GM21529 (cell line): Measurements from ENCODE around the gene TICRR.
"Not testable (repeated sequence)": the region's sequence is repeated elsewhere in the genome, so short reads cannot be mapped to it uniquely, and the experiment has no call there.

Experiments used
- ATAC-seq: cut with Tn5 transposase; IDR thresholded peaks from one replicate; pipeline ENCODE4 v1.9.1; 2021; ENCODE audit not compliant: unreplicated experiment

Gene TICRR

DNA sequence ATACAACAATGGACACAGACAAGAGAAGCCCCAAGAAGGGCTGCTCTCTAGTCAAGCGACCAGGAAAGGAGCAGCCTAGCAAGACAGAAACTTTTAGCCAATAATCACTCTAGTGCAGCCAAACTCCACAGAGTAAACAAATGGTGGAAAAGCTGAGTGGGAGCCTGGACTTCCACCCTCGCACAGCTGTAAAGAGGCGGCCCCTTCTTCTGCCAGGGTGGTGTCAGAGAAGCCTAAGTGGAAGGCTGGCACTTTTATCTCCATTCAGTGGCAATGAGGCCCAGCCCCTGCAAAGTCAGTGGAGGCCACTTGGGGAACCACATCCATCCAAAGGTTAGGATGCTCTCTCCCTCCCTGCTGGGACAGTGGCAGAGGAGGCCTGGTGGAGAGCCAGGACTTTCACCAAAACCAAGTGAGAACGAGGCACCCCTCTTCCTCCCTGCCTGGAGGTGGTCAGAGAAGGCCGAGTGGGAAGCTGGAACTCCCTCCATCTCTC is 15.5 kb upstream of the TICRR start:
- no peak for ATAC-seq

DNA sequence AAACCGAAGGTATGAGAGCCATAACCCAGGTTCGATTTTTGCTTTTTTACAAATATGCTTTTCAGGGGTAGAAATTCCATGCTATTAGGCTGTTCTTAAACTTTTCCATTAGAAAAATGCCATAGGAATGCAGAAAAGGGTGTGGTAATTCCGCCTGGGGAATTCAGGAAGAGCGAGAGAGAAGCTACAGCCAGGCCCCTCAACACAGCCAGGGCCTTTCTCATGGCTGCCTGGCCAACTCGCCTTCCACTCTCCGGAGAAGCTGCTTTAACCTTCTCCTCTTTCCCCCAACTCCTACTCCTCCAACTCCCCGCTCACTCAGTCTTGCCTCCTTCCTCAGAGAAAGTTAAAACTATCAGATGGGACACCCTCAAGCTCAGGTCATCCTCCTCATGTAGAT is 9.1 kb upstream of the TICRR start:
- no peak for ATAC-seq

DNA sequence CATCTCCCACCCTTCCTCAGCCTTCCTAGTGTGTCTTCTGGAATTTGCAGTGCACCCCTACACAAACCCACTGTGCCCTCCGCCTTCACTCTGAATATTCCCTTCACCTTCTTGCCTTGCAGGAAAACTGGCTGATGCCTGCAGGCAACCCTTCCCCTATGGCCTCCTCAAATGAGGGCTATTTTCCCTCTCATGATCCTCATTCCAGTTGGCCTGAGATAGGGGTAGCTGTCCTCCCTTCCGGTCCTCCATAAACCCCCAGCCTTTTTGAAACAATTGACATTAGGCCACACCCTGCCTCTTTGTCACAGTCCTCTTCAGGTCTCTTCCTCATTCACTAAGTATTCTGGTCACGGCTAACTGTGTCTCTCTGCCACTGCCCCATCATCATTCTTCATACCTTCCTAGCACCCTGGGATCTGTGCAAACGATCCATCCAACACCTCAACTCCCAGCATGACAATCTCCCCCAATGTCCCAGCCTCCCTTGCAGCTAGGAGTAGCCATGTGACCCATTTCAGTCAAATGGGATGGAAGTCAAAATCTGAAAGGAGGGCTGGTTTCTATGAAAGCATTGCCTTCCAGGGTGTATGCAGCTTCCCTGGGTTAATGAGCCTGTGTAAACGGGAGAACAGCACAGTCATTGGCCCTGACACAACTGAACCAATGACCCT is 8.5 kb upstream of the TICRR start:
- no peak for ATAC-seq

DNA sequence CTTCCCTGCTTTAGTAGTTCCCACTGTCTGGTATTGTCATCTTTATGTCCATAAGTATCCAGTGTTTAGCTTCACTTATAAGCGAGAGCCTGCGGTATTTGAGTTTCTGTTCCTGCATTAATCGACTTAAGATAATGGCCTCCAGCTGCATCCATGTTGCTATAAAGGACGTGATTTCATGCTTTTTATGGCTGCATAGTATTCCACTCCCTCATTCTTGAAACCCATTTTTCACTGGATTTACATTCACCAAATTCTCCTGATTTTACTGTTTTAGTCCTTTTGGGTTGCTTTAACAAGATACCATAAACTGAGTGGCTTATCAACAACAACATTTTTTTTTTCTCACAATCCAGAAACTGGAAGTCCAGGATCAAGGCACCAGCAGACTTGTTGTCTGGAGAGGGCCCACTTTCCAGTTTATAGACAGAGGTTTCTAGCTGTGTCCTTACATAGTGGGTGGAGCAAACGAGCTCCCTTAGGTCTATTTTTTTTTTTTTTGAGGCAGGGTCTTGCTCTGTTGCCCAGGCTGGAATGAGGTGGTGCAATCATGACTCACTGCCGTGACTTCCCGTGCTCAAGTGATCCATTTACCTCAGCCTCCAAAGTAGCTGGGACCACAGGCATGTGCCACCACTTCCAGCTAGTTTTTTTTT is 6.1 kb upstream of the TICRR start:
- no peak for ATAC-seq

DNA sequence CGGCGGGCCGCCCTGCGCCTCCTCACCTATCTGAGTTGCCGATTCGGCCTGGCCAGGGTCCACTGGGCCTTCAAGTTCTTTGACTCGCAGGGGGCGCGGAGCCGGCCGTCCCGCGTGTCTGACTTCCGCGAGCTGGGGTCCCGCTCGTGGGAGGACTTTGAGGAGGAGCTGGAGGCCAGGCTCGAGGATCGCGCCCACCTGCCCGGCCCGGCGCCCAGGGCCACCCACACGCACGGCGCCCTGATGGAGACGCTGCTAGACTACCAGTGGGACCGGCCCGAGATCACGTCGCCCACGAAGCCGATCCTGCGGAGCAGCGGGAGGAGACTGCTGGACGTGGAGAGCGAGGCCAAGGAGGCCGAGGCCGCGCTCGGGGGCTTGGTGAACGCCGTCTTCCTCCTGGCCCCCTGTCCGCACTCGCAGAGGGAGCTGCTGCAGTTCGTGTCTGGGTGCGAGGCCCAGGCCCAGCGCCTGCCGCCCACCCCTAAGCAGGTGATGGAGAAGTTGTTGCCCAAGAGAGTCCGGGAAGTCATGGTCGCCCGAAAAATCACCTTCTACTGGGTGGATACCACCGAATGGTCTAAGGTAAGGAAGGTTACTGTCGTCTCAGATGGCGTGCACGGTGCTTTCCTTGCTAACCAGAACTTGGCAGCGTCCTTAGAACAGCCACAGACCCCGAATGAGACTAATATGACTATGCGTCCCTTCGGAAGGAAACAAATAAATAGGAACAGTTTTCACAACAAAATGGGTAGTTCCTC is 567 bp downstream of the TICRR start:
- peak; percentile 10 for ATAC-seq

DNA sequence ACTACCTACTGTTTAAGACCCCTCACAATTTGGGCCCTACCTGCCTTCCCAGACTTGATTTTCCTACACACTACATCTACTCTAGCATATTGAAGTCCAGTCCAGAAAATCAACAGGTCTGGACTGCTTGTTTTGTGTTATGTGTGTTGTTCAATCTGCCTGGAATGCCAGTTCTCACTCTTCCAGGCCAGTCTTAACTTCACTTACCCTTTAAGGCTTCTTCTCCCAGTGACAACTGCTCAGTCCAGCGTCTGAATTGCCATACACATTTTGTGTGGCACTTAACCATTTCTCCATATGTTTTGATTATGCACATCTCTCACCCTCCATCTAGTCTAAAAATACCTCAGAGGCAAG is 1.1 kb downstream of the TICRR start:
- no peak for ATAC-seq

DNA sequence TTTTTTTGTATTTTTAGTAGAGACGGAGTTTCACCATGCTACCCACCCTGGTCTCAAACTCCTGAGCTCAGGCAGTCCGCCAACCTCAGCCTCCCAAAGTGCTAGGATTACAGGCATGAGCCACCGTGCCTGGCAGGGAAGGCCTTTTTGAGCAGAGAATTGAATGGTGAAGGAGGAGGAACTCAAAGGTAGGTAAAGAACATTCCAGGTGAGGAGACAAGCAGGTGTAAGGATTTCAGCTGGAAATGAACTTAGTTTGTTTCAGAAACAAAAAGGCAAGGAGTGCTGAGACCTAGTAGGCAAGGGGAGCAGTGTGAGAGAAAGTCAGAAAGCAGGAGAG is 2.5 kb downstream of the TICRR start:
- no peak for ATAC-seq

DNA sequence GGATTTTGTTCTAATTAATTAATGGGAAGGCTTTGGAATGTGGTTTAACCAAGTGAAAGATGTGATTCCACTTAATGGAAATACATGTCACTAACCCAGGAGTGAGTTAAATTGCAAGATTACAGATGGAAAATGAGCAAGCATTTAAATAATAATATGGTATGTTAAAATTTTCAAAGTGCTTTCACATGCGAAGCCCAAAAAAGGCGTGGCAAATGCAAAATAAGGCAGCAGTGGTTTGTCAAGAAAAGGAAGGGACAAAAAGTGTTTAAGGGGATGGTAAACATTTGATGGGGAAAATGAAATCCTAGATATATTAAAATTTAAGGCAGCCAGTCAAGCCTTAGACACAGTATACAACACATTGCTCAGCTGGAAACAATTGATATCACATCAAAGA is 2.9 kb downstream of the TICRR start:
- ATAC-seq: no peak

DNA sequence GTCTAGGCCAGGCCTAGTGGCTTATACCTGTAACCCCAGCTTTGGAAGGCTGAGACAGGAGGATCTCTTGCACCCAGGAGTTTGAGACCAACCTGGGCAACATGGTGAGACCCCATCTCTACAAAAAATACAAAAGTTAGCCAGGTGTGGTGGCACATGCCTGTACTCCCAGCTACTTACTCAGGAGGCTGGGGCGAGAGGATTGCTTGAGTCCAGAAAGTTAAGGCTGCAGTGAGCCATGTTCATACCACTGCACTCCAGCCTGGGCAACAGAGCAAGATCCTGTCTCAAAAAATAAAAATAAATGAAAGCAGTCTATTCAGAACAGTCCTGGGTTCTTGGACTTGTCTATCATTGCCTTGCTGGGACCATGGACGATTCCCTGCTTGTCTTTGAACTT is 5.5 kb downstream of the TICRR start:
- ATAC-seq: not testable (repeated sequence)

DNA sequence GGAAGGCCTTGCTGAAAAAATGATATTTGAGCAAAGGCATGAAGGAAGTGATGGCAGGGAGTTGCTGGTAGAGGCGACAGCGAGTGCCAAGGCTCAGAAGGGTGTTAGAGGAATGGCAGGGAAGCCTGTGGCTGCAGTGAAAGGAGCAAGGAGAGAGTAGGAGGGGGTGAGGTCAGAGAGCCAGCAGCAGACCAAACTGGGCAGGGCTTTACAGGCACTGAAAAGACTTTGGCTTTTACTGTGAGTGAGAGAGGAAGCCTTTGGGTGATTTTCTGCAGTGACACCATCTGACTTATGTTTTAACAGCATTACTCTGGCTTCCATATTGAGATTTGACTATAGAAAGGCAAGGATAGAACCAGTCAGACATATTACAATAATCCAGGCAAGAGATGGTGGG is 11.4 kb downstream of the TICRR start:
- ATAC-seq: no peak

DNA sequence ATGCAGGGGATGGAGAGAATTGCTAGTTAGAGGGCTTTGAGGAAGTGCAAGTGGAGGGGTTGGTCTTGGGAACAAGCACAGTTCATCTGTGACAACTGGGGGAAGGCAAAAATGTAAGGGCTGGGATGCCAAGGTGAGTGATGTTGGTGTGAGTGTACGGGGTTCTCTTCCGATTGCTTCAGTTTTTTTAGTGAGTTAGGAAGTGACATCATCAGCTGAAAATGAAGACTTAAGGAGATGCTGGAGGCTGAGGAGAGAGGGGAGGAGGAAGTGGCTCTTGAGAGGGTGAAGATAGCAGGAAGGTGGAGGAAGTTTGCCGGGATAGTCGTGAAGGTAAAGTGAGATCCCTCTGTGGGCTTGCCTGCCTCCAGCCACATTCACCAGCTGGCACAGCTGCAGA is 12.7 kb downstream of the TICRR start:
- ATAC-seq: no peak

DNA sequence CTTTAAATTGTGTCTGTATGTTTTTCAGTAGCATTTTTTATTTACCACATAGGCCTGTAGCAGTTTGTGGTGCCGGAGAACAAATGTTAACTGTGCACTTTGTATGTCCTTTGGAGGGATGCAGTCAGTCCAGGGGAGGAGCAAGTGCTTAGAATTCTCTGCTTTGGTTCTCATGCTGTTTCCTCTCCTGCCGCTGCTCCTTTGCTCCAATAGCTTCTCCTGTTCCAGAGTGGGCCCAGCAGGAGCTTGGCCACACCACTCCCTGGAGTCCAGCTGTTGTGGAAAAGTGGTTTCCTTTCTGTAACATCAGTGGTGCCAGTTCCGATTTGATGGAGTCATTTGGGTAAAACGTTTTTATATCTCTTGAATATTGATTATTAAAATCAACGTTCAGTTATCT is 16.6 kb downstream of the TICRR start:
- ATAC-seq: no peak

DNA sequence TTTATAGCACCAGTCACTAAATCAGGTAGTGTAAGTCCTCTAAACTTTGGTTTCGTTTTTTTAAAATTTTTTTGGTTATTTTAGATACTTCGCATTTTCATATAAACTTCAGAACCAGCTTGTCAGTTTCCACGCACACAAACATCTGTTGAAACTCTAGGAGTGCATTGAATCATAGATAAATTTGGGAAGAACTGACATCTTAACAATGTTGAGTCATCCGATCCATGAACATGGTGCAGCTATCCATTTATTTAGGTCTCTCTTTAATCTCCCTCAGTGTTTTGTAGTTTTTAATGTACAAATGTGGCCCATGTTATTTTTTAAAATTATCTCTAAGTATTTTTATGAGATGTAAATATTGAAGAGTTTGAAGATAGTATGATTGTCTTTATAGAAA is 17.7 kb downstream of the TICRR start:
- ATAC-seq: no peak

DNA sequence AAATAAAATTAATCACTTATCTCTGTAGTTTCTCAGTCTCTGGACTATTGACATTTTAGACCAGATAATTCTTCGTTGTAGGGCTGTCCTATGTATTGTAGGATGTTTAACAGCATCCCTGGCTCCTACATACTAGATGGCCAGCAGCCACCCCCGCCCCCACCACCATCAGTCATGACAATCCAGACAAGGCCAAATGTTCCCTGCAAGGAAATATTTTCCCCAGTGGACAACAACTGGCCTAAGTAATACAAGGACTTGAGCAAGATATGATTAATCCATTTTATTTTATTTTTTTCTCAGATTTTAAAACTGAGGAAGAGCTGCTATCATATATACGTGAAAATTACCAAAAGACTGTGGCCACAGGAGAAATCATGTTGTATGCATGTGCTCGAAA is 23.8 kb downstream of the TICRR start:
- ATAC-seq: no peak

DNA sequence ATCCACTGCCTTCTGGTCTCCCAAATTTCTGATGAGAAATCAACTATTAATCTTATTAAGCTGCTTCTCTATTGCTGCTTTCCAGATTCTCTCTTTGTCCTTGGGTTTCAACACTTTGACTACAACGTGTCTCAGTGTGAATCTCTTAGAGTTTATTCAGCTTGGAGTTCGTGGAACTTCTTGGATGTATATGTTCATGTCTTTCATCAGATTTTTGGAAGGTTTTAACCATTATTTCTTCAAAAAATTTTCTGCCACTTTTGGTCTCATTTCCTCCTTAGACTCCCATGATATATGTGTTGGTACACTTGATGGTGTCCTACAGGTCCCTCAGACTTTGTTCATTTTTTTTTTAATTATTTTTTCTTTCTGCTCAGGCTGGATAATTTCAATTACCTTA is 36.0 kb downstream of the TICRR start:
- no peak for ATAC-seq

DNA sequence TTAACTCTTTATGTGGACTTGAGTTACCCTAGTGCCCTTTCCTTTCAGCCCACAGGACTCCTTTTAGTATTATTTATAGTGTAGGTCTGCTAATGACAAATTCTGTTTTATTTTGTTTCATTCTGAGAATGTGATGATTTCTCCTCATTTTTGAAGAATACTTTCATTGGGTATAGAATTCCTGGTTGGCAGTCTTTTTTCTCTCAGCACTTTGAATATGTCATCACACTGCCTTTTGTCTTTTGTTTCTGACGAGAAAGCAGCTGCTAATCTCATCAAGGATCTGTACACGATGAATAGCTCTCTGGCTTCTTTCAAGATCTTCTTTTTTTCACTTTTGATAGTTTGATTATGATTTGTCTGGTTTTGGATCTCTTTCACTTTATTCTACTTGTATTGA is 37.8 kb downstream of the TICRR start:
- no peak for ATAC-seq

DNA sequence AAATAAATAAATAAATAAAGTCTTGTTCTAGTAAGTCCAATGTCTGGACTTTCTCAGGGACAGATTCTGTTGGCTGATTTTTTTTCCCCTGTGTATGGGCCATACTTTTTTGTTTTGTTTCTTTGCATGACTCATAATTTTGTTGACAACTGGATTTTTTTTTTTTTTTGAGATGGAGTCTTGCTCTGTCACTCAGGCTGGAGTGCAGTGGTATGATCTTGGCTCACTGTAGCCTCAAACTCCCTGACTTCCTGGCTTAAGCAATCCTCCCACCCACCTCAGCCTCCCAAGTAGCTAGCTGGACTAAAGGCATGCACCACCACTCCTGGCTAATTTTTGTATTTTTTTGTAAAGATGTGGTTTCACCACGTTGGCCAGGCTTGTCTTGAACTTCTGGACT is 38.9 kb downstream of the TICRR start:
- no peak for ATAC-seq

DNA sequence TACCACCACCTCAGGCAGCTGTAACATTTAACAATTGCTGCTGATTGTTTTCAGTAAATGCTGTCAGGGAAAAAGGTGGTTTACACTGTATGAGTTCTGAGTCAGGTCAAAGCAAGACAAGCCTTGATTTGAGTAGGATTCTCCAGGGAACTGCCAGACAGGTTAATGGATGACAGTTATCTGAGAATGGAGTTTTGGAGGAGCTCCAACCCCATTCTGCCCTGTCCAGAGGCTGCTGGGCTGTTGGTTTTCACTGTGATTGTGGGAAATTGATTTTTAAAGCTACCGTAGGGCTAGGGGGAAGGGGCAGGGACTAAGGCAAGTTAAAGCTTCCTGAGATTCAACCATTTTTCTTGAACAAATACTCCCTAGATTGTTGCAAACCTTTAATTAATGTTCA is 39.9 kb downstream of the TICRR start:
- ATAC-seq: no peak

DNA sequence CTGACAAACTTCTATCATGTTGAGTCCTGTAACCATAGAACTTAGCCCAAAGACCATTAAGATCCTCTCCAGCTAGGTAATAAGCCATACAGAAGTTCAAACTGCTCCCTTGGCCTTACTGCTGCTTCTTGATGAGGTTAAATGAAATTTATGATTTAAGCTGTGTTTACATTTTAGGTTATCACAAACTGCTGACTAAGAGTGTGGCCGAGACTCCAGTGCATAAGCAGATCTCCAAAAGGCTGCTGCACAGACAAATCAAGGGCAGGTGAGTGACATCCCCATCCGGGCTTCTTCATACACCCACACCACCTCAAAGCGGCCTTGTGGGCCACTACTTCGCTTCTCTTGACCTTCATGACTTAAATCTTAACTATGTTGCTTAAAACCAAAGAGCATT is 41.0 kb downstream of the TICRR start:
- no peak for ATAC-seq

DNA sequence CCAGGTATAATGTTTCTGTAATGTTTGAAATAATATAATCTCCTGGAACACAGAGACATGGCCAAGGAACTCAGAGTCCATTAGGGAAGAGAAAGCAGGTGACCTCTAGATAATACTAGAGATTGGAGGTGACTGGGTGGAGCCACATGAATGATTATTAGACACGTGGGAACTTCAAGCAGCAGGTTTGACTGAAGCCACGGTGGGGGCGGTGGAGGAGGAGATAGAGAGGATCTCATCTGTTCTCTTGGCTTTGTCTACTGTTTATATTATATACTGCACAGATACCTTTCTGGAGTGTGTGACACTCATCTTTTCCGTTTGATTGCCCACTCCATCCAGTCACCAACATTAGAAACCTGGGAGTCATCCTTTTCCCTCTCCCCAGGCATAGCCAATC is 46.3 kb downstream of the TICRR start:
- no peak for ATAC-seq

DNA sequence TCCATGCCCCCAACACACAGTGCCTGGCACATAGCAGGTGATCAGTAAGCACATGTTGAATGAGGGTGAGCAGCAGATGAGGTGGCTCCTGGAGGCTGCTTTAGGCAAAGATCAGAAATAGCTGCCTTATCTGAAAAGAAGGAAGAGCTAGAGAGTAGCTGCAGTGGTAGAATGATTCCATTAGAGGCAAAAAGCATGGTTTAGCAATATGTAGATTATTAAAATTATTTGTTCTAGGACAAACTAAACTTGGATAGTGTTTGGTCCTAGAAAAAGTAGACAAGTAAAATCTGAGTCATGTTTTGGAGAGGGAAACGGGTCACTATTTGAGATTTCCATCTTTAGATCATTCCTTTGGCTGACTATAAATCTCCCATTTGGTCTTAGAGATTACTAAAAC is 47.9 kb downstream of the TICRR start:
- no peak for ATAC-seq

DNA sequence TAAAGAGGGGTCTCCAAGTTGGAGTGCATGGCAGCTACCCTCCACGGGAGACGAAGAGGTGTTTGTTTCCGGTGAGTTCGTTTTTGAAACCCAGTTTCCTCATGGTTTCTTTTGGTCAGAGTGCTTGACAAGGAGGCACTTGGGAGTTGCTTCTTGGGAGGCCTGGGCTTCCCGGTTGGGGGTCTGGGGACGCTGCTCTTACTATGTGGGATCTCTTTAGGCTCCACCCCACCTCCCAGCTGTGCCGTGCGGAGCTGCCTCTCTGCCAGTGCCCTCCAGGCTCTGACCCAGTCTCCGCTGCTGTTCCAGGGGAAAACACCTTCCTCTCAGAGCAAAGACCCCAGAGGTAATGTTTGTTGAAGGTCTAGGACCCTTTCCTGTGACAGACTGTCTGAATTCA is 50.4 kb downstream of the TICRR start:
- ATAC-seq: no peak
